Measurements from ENCODE around the gene HDHD5.

Gene HDHD5

GRCh38 chr22:17132112-17132511 is 27.0 kb downstream of the HDHD5 start:
- no peak overlapping the region for H3K27ac ChIP-seq
- no peak for TF ChIP-seq CTCF (conservative IDR thresholded peaks at IDR 0.05)

GRCh38 chr22:17131686-17132085 is 27.4 kb downstream of the HDHD5 start:
- H3K27ac ChIP-seq: no peak overlapping the region
- TF ChIP-seq CTCF (conservative IDR thresholded peaks at IDR 0.05): no peak

GRCh38 chr22:17130199-17130598 is 28.9 kb downstream of the HDHD5 start:
- no peak overlapping the region for H3K27ac ChIP-seq
- no peak for TF ChIP-seq CTCF (conservative IDR thresholded peaks at IDR 0.05)

GRCh38 chr22:17121233-17122195 is 37.6 kb downstream of the HDHD5 start, which contains the start of gene TMEM121B:
TSS of gene TMEM121B (minus strand) at chr22:17121360. CDS start at chr22:17121127, 233 bp downstream.
- no peak for TF ChIP-seq CTCF (conservative IDR thresholded peaks at IDR 0.05)
- peak within 1 kb of the TSS; percentile 90 for H3K27ac ChIP-seq

- TF ChIP-seq CTCF (conservative IDR thresholded peaks at IDR 0.05): no peak; the same call in 1 of the 2 replicates
- H3K27ac ChIP-seq: peak overlapping the region; percentile 90
Measured at GRCh38 chr22:17120711-17121232, 38.3 kb downstream of the HDHD5 start.

GRCh38 chr22:17120281-17120680 is 38.8 kb downstream of the HDHD5 start:
- H3K27ac ChIP-seq: peak overlapping the region; percentile 90
- peak; percentile 39 for TF ChIP-seq CTCF (conservative IDR thresholded peaks at IDR 0.05)

- peak; percentile 63 for TF ChIP-seq CTCF (conservative IDR thresholded peaks at IDR 0.05)
- peak overlapping the region; percentile 90; the same call in 1 of the 2 replicates for H3K27ac ChIP-seq
Measured at GRCh38 chr22:17119481-17120202, 39.4 kb downstream of the HDHD5 start.

All from VCaP (cell line).